ENCODE measurements around the gene LDLRAD4. TPM values are rescaled to one million over a fixed set of nuclear protein-coding genes. Genes with fewer than 3 reads are reported as not detected.

The LDLRAD4 gene
- total and polyA plus RNA-seq, 11 donors, result 10.4 to 44.0 (median 29.6) TPM

DNA sequence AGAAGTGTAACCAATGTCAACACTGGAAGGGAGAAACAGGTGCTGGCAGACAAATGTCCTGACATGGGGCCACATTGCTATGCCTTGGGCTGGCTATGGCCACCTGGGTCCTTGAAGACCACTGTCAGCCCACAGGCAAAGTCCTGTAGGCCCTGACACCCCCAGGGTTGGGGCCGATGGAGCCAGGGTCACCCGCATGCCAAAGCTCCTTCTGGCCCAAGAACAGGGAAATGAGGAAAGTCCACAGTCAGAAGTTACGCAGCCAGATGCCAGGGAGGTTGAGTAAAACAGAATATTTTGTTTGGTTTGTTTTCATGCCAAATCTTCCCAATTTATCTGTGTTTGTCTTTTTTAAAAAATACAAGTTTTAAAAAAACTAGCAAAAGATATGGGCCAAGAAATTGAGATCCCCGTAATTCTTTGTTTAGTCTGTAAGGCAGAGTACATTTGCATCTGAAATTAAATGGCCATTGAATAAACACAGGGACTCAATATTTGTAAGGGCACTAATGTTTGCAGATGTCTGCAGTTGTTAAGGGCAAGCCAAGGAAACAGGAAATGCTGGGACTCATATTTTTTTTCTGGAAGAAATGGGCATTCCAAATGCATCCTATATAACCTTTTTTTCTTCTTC is 321.4 kb downstream of the LDLRAD4 start:
- intact Hi-C loops (cut with DNase I), result loop anchor here in 2 of 10 donors (10.0 kb wide), 2 partner anchors 185 to 545 kb away; partner anchors contain the start of genes CEP192 (in 1 of the 2), FAM210A (in 1 of the 2) and RNMT (in 1 of the 2)
- H3K4me1 ChIP-seq, result peaks cover 0 to 54% (median 28%) of the 10 kb centered on the region in 12 donors
- 84 to 90% (median 86%) methylated on average over 4 of the region's 4 CpGs for WGBS, 4 donors

DNA sequence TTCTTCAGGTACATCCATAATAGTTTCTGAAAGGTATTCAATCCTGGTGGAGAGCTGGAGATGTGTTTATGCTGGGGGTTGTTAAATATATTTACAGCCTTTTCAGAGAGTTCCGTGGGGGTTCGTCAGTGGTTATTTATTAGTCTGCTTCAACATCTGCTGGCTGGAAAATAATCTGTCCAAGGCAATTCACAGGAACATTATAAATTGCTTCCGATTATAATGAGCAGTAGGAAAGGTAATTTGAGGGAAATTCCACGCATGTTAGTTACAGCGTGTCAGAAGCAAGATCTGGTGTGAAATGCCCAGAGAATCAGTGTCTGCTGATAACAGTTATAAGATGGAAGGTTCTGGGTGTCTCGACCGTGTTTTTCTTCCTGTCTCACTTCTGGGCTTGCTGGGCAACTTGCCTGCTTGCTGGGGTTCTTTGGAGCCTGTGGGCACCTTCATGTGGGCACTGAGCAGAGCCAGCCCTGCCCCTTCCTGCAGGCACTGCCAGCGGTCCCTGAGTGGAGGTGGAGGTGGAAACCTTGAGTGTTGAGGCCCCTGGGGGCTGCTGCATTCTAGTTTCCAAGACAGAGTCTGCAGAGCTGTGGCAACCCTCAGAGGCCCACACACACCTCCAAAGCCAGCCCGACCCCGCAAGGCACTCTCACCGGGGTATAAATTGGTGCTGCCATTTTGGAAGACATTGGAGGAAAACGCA is 322.1 kb downstream of the LDLRAD4 start:
- Histone ChIP-seq H3K36me3 (no peaks in the 10 kb centered on the region), H3K4me1 (peaks cover 0 to 58% (median 28%) of the 10 kb centered on the region in 12 donors), H3K27me3 (no peaks in the 10 kb centered on the region), H3K27ac (peak overlapping the region in 1 of 12 donors; percentile 80), H3K4me3 (no peak overlapping the region), H3K9me3 (no peaks in the 10 kb centered on the region)
- intact Hi-C loops (cut with DNase I), result loop anchor here in 2 of 10 donors (10.0 kb wide), 2 partner anchors 184 to 546 kb away; partner anchors contain the start of genes CEP192 (in 1 of the 2), FAM210A (in 1 of the 2) and RNMT (in 1 of the 2)
- DNase-seq, result no peak
- WGBS, 4 donors, result 72 to 84% (median 77%) methylated on average over 12 of the region's 12 CpGs
- no peak for ATAC-seq
- TF ChIP-seq, protein P1, sequence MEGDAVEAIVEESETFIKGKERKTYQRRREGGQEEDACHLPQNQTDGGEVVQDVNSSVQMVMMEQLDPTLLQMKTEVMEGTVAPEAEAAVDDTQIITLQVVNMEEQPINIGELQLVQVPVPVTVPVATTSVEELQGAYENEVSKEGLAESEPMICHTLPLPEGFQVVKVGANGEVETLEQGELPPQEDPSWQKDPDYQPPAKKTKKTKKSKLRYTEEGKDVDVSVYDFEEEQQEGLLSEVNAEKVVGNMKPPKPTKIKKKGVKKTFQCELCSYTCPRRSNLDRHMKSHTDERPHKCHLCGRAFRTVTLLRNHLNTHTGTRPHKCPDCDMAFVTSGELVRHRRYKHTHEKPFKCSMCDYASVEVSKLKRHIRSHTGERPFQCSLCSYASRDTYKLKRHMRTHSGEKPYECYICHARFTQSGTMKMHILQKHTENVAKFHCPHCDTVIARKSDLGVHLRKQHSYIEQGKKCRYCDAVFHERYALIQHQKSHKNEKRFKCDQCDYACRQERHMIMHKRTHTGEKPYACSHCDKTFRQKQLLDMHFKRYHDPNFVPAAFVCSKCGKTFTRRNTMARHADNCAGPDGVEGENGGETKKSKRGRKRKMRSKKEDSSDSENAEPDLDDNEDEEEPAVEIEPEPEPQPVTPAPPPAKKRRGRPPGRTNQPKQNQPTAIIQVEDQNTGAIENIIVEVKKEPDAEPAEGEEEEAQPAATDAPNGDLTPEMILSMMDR (IDR thresholded peaks at IDR 0.05), result no peak

More for the DNA sequence above, 321.4 kb downstream of the LDLRAD4 start:
- ATAC-seq (no peak), DNase-seq (no peak)
- Histone ChIP-seq H3K4me3 (no peak overlapping the region), H3K27me3 (no peaks in the 10 kb centered on the region), H3K36me3 (no peaks in the 10 kb centered on the region), H3K9me3 (no peaks in the 10 kb centered on the region), H3K27ac (peak overlapping the region in 1 of 12 donors; percentile 35)
- TF ChIP-seq, protein P1 (IDR thresholded peaks at IDR 0.05), result no peak
- no peak for TF ChIP-seq POLR2A (IDR thresholded peaks at IDR 0.05)

DNA sequence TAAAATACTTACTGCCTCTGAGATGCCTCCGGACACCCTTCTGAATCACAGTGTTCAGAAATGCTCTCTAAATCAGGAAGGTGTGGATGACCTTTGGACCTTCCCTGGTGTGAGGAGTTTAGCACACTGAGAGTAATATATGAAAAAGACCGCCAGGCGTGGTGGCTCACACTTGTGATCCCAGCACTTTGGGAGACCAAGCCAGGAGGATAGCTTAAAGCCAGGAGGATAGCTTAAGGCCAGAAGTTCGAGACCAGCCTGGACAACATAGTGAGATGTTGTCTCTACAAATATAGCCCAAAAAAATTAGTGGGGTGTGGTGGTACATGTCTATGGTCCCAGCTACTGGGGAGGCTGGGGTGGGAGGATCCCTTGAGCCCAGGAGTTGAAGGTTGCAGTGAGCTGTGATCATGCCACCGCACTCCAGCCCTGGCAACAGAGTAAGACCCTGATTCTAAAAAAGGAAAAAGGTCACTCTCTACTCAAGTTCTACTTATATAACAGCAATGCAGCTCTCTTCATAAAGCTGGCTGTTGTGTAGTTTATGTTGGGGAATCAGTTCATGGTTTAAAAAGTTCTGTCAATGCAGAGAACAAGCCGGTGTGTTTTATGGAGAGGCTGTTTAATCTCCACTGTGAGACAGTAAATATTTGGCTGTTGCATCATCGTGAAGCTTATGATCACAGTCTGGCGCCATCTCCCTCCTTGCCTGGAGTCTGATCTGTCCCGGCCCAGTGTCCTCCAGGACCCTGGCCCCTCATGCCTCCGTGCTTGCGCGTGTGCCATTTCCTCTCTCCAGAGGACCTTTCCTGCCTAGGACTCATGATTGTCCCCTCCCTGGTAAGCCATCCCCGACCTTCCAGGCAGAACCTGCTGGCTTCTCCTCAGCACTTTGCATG is 323.3 kb downstream of the LDLRAD4 start:
- Histone ChIP-seq H3K27me3 (no peaks in the 10 kb centered on the region), H3K4me3 (no peak overlapping the region), H3K9me3 (no peaks in the 10 kb centered on the region), H3K36me3 (no peaks in the 10 kb centered on the region), H3K4me1 (peaks cover 0 to 58% (median 26%) of the 10 kb centered on the region in 12 donors), H3K27ac (peak overlapping the region in 6 of 12 donors; percentile 10 to 80 (median 42))
- intact Hi-C loops (cut with DNase I), result loop anchor here in 2 of 10 donors (10.0 kb wide), 2 partner anchors 183 to 547 kb away; partner anchors contain the start of genes CEP192 (in 1 of the 2), FAM210A (in 1 of the 2) and RNMT (in 1 of the 2)
- TF ChIP-seq POLR2A (IDR thresholded peaks at IDR 0.05), result no peak
- TF ChIP-seq, protein P1 (IDR thresholded peaks at IDR 0.05), result no peak
- DNase-seq (no peak), ATAC-seq (peak; percentile 38 to 44 (median 40))
- 67 to 75% (median 71%) methylated on average over 13 of the region's 13 CpGs for WGBS, 4 donors
